Stimulated activated CD4-positive, alpha-beta T cell treated with anti-CD3 and anti-CD28 coated beads, Interleukin-4, amount 100 ng/mL, for 1 hour (primary cell): ENCODE measurements around the gene MAN1C1.
"Not testable (repeated sequence)": the region's sequence is repeated elsewhere in the genome, so short reads cannot be mapped to it uniquely, and the experiment has no call there.

Experiments
- DNase-seq: peaks from one replicate; pipeline ENCODE4 v3.0.0-alpha.2; 2020

The MAN1C1 gene

DNA sequence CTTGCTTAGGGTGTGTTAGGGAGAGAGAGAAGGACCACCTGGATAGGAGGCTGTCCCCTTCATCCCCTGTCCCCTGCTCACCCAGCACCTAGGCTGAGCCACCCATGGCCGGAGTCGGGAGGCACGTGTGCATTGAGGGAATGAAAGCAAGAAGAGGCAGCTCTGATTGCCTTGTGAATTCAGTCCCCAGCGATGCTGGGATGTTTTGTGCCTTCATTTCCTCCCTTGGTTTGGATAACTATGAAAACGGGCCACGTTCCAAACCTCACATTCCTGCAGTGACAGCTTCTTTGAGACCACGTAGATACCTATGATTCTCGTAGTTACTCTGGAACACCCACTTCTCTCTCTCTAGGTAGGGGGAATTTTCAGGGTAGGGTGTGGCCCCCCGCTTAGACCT is 67.1 kb downstream of the MAN1C1 start:
- no peak for DNase-seq

DNA sequence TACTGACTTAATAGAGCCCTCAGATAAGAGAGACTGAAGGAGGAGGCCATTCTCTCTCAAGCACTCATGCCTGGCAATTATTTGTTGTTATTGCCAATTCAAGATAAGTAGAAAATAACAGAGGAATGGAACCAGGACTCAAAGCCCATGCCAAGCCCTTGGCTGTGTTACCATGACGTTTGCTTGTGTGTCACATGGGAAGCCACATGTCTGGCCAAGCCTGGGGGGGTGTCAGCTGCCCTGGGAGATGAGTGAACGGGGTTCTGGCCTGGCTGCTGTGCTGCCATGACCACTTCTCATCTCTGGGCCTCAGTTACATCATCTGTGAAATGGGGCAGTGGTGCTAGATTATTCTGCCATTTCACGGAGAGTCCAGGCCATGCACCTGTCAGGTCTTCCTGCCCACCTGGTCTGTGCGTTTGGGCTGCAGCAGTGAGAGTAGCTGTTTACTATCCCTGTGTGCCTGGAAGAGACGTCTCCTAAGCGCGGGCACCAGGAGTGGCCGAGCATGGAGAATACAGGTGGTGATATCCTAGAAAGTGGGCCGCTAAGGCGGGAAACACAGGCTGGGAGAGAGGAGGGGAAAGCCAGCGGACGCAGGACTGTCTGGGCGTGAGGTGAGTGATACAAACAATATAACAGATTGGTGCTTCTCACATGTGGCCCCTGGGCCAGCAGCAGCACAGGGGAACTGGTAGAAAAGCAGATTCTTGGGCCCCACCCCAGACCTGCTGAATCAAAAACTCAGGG is 67.8 kb downstream of the MAN1C1 start:
- DNase-seq = no peak

DNA sequence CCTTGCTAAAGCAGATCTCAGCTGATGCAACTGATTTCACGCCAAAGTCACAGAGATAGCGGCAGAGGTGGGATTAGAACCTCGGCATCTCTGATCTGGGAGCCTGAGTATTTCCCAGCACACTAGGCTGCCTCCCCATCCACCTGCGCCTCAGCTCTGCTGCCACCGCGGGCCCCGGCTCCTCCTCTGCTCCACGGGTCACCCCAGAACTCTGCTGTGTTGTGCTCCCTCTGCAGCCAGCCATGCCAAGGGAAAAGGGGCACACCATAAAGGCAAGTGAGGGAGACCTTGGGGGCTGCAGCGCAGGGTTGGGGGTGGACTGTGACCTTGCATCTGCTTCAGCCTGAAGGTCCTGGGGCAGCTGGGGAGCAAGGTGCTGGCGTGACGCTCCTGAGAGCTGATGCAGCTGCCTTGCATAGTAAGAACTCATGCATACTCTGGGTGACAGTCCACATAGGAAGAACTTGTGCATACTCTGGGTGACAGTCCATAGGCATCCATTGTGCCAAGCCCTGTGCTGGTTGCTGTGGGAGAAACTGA is 68.7 kb downstream of the MAN1C1 start:
- DNase-seq = no peak

DNA sequence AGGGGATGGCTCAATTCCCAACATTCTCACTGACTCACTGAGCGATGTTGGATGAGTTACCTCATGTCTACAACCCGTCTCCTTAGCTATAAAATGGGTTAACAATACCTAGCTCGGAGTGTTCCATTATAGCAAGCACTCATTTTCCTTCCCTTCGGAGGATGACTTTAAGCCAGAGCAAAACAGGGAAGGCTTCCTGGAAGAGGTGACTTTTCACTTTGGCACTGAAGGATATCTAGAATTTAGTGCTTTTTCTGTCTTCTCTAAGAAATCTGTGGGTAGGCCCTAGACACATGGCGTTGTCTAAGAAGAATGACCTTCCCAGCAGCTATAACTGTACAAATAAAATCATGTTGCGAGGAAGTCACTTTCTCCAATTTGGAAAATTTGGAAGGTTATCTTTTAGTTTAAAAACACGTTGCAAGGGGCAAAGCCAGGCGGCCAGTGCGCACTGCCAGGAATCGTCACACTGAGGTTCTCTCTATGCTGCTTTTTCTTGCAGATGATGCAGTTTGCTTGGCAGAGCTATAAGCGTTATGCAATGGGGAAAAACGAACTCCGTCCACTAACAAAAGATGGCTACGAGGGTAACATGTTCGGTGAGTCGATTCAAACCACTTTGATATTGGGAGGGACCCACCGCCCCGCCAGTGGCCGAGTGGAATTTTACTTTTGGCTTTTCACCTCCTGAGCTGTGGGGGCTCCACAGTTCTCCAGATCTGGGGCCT is 69.5 kb downstream of the MAN1C1 start:
- DNase-seq = no peak

DNA sequence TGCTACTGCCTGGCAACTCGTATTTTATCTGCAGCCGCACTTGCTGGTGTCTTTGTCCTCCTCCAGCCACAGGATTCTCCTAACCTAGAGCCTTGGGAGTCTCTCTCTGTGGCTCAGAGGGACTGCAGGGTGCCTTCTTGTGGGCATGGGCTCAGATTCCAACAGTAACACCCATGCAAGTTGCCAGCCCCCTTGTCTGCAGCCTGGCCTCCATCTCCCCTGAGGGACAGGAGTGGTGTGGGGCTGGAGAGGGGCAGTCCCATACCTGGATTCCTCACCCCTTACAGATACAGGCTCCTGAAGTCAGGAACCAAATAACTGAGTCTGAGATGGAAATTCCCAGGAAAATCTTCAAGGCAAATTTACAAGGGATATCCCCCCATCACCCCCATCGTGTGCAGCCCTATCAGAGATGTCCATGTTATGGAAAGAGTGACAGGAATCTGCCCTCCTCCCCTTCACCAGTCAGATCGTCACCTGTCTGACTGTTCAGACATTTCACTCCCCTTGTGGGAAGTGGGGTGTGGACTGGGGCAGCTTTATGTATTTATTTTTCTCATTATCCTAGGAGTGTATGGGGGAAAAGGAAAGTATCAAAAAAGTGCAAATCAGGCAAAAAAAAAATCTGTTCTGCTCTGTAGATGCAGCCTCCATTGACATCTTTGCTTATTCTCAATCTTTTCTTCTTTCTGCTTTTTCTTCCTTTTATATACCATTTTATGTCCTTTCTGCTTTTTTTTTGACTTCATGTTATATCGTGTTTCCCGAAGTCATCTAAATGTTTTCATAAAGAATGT is 70.8 kb downstream of the MAN1C1 start:
- DNase-seq = no peak

DNA sequence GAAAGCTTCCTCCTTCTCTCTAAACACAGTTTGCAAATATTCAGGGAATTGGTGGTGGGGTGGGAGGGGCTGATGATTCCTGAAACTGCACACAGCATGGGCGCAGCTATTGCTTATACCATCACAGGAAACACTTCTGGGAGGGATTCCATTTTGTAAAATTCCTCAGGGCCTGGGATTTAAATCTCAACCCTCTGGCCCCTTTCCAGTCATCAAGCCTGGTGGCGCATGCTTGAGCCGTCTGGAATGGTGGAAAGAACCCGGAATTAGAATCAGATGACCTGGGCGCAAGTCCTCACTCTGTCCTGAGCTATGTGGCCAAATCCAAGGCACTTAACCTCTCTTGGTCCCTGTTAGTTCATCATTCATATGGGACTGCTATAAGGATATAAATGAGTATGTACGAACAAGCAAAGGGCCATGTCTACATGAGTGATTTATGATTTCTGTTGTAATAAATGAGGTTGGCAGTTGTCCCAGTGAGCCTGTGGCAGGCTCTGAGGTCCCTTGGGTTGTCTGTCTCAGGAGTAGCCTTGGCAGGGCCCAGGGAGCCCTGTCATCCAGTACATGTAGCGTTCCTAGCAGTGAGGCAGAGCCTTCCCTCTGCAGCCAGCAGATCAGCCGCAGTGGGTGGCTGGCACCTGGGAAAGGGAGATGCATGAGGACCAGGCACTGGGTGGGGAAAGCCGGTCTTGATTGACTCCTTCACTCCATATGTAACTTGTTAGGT is 72.0 kb downstream of the MAN1C1 start:
- DNase-seq = no peak

DNA sequence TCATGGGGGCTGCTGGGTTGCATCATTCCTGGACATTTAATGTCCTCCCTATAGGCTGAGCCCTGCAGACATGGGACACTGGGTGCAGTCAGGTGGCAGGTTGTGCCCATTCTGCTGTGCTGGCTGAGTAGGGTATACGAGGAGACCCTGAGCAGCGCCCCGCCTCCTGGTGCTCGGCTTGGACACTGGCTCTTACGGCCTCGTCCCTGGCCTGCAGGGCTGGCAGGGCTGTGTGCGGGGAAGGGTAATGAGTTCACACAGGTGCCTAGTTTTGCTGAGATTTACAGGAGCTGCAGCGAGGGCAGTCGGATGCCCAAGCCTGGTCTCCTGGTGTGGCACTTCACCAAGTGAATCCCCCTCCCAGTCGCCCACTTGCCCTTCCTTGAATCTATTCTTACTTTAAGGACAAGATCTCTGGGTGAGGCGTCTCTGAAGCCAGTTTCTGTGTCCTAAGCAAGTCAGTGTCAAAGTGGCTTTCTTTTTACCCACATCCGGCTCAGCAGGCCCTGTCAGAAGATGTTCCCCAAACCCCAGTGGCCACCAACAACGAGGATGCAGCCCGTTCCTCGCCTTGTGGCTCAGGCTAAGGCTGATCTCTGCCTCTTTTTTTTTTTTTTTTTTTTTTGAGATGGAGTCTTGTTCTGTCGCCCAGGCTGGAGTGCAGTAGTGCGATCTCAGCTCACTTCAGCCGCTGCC is 73.2 kb downstream of the MAN1C1 start:
- no peak for DNase-seq

DNA sequence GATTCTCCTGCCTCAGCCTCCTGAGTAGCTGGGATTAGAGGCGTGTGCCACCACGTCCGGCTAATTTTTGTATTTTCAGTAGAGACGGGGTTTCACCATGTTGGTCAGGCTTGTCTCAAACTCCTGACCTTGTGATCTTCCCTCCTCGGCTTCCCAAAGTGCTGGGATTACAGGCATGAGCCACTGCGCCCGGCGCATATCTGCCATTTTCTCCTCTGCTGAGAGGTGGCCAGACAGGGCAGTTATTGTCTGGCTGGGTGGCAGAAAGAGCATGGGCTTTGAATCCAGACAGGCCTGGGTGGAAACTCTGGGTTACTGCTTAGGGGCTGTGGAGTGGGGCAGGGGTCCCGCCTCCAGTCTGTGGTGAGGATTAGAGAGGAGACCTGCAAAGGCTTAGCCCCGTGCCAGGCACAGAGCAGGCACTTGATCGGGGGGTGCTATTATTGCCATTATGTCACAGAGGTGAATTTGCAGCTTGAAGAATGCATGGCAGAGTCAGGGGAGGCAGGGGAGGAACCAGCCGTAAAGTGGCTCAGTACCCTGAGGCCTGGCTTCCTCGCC is 73.9 kb downstream of the MAN1C1 start:
- DNase-seq = no peak

DNA sequence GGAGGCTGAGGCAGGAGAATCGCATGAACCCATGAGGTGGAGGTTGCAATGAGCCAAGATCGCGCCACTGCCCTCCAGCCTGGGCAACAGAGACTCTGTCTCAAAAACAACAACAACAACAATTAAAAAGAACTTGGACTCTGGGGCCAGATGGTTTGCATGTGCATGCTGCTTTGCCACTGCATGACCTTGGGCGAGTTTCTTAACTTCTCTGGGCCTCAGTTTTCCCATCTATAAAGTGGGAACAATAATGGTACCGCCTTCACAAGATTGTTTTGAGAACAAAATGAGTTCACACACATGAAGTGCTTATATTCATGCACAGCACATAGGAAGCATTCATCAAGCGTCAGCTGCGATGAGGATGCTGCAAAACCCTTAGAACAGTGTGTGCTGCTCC is 74.6 kb downstream of the MAN1C1 start:
- no peak for DNase-seq

DNA sequence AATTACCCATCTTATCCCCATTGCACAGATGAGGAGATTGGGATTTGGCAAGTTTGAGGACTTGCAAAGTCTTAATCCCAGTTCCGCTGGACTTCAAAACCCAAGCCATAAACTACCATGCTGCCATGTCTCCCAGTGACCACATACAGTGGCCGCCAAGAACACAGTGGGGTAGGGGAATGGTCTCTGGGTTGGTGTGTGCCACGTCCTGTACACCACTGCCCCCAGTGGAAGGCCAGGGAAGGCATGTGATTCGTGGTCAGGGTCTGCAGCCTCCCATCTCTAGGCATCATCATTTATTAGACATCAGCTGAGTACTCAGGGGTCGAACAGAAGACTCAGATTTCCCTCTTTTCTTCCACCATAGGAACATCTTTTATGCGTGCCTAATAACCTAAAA is 76.0 kb downstream of the MAN1C1 start:
- peak; percentile 37 for DNase-seq

DNA sequence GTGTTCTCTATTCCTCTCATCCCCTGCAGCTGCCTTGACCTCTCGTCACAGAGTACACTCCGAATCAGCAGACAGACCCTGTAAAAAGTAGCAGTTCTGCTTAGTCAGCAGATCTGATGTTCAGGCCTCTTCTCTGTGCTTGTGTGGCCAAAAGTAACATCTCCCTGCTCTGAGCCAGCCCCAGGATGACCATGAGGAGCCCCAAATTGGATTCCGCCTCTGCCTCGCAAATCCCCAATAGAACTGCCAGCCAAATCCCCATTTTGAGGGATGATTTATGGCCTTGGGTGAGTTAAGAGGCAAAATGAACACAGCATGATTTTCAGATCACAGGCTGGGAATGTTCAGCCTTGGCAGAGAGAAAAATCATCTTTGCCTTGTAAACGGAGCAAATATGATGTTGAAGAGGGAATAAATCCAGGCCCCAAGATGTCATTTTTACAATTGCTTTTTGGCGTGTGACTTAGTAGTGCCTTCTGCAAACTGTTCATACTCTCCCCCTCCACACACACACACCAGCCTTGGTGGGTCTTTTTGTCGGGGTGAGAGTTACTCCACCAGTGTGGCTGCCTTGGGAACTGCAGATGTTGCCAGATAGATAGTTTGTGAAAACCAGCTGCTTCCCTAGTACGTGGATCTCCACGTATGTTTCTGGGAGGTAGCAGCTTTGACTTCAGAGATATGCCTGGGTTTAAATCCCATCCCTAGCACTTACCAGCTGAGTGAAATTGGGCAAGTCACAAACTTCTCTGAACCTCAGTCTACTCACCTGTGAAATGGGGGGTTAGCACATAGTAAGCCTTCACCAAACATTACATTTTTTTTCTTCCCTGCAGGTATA is 77.8 kb downstream of the MAN1C1 start:
- no peak for DNase-seq

DNA sequence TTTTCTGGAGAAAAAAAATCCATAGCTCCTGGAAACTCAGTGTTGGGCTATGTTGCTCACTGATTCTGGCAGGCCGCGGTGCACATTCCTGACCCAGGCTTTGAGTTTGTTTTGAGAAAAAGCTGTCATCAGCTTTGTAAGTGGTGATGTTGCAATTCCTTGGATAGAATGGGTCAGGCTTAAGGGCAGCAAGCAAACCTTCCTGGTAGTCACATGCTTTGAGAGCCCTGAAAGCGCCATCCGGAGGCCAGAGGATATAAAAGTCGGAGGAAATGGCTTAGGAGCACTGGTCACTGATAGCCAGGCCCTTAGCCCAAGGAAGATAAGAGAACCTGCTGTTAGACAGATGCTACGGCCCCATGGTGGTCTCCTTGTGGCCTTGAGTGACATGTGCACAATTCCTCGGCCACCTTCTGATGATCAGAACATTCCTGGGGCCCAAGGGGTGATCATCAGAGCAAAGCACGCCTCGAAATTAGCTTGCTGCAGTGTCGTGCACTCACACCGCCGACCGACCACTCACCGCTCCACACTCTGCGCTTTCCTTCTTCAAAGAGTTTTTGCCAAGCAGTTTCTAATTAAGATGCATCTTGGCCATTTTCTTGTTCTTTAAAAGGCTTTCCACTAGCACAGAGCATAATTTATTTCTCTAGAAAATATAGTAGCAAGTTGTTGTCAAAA is 78.6 kb downstream of the MAN1C1 start:
- no peak for DNase-seq

DNA sequence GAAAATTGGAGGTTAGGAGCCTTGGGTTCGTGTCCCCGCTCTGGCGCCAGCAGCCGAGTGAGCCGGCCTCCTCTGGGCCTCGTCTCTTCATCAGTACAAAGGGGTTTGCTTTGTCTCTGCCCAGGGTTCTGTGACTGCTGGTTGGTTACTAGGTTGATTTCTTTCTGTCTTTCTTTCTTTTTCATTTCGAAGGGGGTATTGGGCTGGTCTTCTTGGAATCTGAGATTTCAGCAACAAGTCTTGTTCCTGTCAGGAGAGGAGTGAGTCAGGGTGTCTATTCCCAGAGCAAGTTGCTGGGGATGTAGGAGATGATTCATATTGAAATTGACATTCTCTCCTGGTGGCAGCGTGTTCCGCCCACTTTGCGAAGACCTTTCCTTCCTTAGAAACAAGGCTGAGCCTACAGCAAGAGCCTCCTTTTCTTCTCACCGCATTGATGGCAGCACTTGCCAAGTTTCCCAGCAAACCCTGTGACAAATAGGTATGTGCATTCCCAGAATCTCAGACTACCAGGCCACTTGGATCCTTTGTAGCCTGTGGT is 79.2 kb downstream of the MAN1C1 start:
- DNase-seq = no peak

DNA sequence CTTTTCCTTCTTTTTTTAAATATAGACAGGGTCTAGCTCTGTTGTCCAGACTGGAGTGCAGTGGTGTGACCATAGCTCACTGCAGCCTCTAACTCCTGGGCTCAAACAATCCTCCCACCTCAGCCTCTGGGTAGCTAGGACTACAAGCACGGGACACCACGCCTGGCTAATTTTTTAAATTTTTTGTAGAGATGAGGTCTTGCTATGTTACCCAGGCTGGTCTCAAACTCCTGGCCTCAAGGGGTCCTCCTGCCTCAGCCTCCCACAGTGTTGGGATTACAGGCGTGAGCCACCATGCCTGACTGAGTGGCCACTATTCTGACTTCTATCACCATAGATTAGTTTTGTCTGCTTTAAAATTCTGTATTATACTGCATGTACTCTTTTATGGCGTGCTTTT is 80.1 kb downstream of the MAN1C1 start:
- not testable (repeated sequence) for DNase-seq

DNA sequence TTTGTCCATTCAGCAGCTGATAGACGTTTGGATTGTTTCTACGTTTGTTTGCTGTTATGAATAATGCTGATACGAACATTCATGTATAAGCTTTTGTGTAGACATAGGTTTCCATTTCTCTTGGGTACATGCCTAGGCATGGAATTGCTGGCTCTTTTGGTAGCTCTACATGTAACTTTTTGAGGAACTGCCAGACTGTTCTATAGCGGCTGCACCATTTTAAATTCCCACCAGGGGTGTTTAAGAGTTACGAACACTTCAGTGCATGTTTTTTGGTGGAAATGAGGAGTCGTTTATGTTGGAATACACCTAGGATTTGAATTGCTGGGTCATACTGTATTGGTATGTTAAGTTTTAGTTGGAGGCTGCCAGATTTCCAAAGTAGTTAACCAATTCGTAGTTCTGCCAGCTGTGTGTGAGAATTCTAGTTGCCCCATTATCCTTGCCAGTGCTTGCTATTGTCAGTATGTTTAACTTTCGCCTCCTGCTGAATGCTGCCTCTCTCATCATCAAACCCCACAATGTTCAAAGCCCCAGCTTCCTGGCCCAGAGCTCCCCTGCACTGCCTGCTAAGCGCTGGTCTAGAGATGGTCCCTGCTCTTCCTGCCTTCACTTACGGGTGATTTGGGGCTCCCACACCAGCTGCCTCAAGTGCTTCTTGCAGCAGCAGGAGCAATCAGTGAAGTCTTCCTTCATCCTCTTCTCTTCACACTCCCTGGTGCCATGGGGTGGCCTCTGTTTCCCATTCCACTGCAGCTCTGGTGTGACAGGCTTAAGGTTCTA is 81.0 kb downstream of the MAN1C1 start:
- no peak for DNase-seq

DNA sequence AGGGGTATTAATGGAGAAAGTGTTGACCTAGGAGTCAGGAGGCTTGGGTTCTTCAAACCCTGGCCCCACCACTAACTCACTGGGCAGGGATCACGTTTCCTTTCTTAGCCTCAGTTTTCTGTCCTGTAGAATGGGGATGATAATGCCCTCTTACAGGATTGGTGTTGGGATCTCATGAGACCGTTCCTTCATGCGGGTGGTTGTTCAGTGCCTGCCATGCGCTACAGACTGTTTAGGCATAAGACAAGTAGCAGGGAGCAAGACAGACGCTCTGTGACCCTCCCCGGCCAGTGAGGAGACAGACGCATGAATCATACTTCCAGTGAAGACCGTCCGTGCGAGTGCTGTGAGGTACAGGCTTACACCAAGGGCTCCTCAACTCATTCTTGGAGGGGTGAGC is 81.7 kb downstream of the MAN1C1 start:
- DNase-seq = peak; percentile 35

DNA sequence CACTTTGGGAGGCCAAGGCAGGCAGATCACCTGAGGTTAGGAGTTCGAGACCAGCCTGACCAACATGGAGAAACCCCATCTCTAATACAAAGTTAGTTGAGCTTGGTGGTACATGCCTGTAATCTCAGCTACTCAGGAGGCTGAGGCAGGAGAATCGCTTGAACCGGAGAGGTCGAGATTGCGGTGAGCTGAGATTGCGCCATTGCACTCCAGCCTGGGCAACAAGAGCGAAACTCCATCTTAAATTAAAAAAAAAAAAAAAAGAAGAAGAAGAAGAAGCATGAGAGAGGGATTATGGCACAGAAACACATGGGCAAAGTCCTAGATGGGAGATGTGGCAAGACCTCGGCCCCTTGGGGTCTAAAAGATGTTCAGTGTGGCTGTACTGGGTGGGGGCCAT is 82.5 kb downstream of the MAN1C1 start:
- DNase-seq = not testable (repeated sequence)

DNA sequence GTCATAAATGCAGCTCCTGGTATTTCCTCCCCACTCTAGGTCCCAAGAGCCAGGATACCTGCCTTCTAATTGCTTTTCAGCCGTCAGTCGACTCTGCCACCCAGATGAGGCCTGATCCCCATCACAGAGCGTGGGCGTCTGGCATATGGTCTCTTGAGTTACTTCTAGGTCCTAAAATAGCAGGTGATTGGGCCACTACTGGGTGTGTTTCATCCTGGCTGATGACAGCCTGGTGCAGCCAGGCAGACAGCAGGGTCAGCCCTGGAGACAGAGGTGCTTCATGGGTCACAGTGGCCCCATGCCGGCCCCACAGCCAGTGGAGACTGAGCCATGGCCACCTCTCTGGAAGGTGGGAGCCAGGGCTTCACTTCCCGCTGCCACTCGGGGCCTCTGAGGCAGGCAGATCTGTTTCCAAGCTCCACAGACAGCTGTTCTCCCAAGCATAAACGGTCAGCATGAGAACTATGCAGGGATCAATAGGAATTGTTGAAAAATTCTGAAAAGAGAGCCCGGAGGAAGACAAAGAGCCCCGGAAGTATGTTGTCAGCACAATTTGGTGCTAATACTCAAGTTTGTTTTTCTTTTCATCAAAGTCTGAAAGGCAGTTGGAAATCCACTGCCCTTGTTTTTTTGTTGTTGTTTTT is 83.0 kb downstream of the MAN1C1 start:
- DNase-seq = no peak

DNA sequence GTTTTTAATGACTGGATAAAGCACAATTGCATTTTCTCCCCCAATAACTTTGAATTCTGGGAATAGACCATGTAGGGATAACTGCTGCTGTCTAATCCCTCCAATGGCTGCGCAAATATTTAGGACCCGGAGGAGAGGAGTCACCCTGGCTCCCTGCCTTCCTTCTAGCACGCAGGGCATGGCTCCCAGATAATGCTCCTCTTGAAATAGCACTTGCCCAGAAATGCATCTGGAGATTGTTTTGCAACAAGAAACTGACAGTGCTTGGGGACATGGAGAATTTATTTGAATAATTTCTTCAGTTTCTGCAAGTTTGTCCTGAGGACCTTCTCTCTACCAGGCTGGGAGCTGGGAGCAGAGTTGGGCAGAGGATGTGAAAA is 83.5 kb downstream of the MAN1C1 start:
- DNase-seq = no peak
